NB4 (cell line): Measurements from ENCODE around the gene MYO18A.

Experiments
- DNase-seq: peaks from one replicate; pipeline ENCODE4 v3.0.0; 2010; ENCODE audit warnings: low read depth
- H3K4me3 ChIP-seq: one replicate; pipeline ENCODE4 v1.5.1; 2011; ENCODE audit warnings: mild to moderate bottlenecking, low read depth, low read length, moderate library complexity
- CTCF ChIP-seq: IDR thresholded peaks from one replicate; pipeline ENCODE4 v1.5.1; 2012; ENCODE audit warnings: low read depth, low read length
- MAX ChIP-seq: IDR thresholded peaks from 2 replicates; pipeline ENCODE4 v1.6.1; 2011; ENCODE audit warnings: low read depth, low read length
- MYC ChIP-seq: IDR thresholded peaks from 2 replicates; pipeline ENCODE4 v1.6.1; 2011; ENCODE audit warnings: low read depth, low read length
- POLR2A ChIP-seq: IDR thresholded peaks from 2 replicates; pipeline ENCODE4 v1.6.1; 2011; ENCODE audit warnings: mild to moderate bottlenecking; ENCODE audit not compliant: insufficient read length; ENCODE audit errors: extremely low read depth

Gene MYO18A

GRCh38 chr17:29140631-29141513 is 39.3 kb downstream of the MYO18A start:
- peak; percentile 90 for DNase-seq
- peak overlapping the region; percentile 88 for H3K4me3 ChIP-seq
- TF ChIP-seq MAX (peak; percentile 42), CTCF (no peak), POLR2A (no peak), MYC (peak; percentile 71; the same call in 1 of the 2 replicates)

- TF ChIP-seq POLR2A = peak; percentile 63
- peak; percentile 55; the same call in 1 of the 2 replicates for TF ChIP-seq MAX
- no peak for TF ChIP-seq CTCF
- peak; percentile 66; the same call in 1 of the 2 replicates for TF ChIP-seq MYC
- DNase-seq = peak; percentile 99
- H3K4me3 ChIP-seq = peak overlapping the region; percentile 88
These were observed 40.1 kb downstream of the MYO18A start for GRCh38 chr17:29140051-29140621.

- H3K4me3 ChIP-seq = peak overlapping the region; percentile 88
- DNase-seq = peak; percentile 95
- TF ChIP-seq MYC (no peak; the same call in none of the 2 replicates), POLR2A (no peak), MAX (no peak), CTCF (no peak)
These were observed 41.1 kb downstream of the MYO18A start for GRCh38 chr17:29138971-29139691.

- no peak for TF ChIP-seq MAX
- TF ChIP-seq MYC = no peak
- no peak for TF ChIP-seq POLR2A
- TF ChIP-seq CTCF = no peak
- DNase-seq = no peak
- peak overlapping the region; percentile 88 for H3K4me3 ChIP-seq
These were observed 41.8 kb downstream of the MYO18A start for GRCh38 chr17:29138184-29138955.

GRCh38 chr17:29136998-29137730 is 43.0 kb downstream of the MYO18A start:
- no peak overlapping the region for H3K4me3 ChIP-seq

More at GRCh38 chr17:29136998-29137730, 43.0 kb downstream of the MYO18A start:
- DNase-seq = no peak
- no peak for TF ChIP-seq CTCF
- no peak for TF ChIP-seq MYC
